NT2/D1 (cell line): ENCODE measurements around the gene KLHL30.

ENCODE experiments used
- DNase-seq: peaks from one replicate; pipeline ENCODE4 v3.0.0-alpha.2; 2011; ENCODE audit warnings: low read depth, low spot score
- H3K27me3 ChIP-seq: 2 replicates; pipeline ENCODE4 v1.6.0; 2011; ENCODE audit warnings: mild to moderate bottlenecking; ENCODE audit not compliant: insufficient read length, insufficient read depth
- H3K36me3 ChIP-seq: 2 replicates; pipeline ENCODE4 v1.6.1; 2011; ENCODE audit warnings: mild to moderate bottlenecking, low read length, mixed read lengths; ENCODE audit not compliant: insufficient read depth, insufficient read length
- H3K4me1 ChIP-seq: 2 replicates; pipeline ENCODE4 v1.5.1; 2011; ENCODE audit not compliant: insufficient read depth, insufficient read length
- H3K4me3 ChIP-seq: 2 replicates; pipeline ENCODE4 v1.5.1; 2011; ENCODE audit warnings: low read depth; ENCODE audit not compliant: insufficient read length
- H3K9ac ChIP-seq: 2 replicates; pipeline ENCODE4 v1.6.0; 2011; ENCODE audit warnings: low read depth; ENCODE audit not compliant: insufficient read length
- H3K9me3 ChIP-seq: 2 replicates; pipeline ENCODE4 v1.5.1; 2011; ENCODE audit warnings: mild to moderate bottlenecking, low read length; ENCODE audit not compliant: insufficient read depth
- SUZ12 ChIP-seq: IDR thresholded peaks from 2 replicates; pipeline ENCODE4 v1.6.1; 2011; ENCODE audit not compliant: insufficient read length, insufficient read depth; ENCODE audit errors: extremely low read depth
- YY1 ChIP-seq: IDR thresholded peaks from 2 replicates; pipeline ENCODE4 v1.6.1; 2011; ENCODE audit not compliant: insufficient read length, insufficient read depth
- ZNF274 ChIP-seq: IDR thresholded peaks from 2 replicates; pipeline ENCODE4 v1.6.1; 2011; ENCODE audit warnings: mild to moderate bottlenecking, low read depth, low read length

The KLHL30 gene

GRCh38 chr2:238183821-238184220 is 45.4 kb downstream of the KLHL30 start:
- H3K9ac ChIP-seq, result no peak overlapping the region
- no peaks in the 10 kb centered on the region for H3K9me3 ChIP-seq
- DNase-seq, result no peak
- no peaks in the 10 kb centered on the region for H3K27me3 ChIP-seq
- H3K4me1 ChIP-seq, result no peaks in the 10 kb centered on the region
- H3K4me3 ChIP-seq, result no peak overlapping the region
- TF ChIP-seq SUZ12 (no peak), ZNF274 (no peak), YY1 (no peak)
- H3K36me3 ChIP-seq, result peaks cover 96% of the 10 kb centered on the region

GRCh38 chr2:238187618-238188548 is 49.4 kb downstream of the KLHL30 start:
- Histone ChIP-seq H3K36me3 (peaks cover 91% of the 10 kb centered on the region), H3K4me1 (no peaks in the 10 kb centered on the region), H3K9me3 (no peaks in the 10 kb centered on the region), H3K4me3 (no peak overlapping the region), H3K27me3 (no peaks in the 10 kb centered on the region), H3K9ac (no peak overlapping the region)
- no peak for DNase-seq
- TF ChIP-seq ZNF274 (no peak), SUZ12 (no peak), YY1 (no peak)

GRCh38 chr2:238190445-238190844 is 52.0 kb downstream of the KLHL30 start:
- Histone ChIP-seq H3K27me3 (no peaks in the 10 kb centered on the region), H3K4me3 (no peak overlapping the region), H3K4me1 (no peaks in the 10 kb centered on the region), H3K9ac (no peak overlapping the region), H3K36me3 (peaks cover 81% of the 10 kb centered on the region), H3K9me3 (no peaks in the 10 kb centered on the region)
- TF ChIP-seq YY1, result no peak
- no peak for TF ChIP-seq SUZ12
- TF ChIP-seq ZNF274, result no peak
- no peak for DNase-seq
